OCI-LY1 (cell line): ENCODE data around the gene ITSN1.

Experiments used
- CTCF ChIP-seq: fragments of 200-600 bp; sonication (generic), shearing (Covaris generic); IDR thresholded peaks from 2 replicates; pipeline ENCODE4 v1.5.1; 2017; ENCODE audit warnings: mild to moderate bottlenecking, antibody characterized with exemption, low read length, moderate library complexity, mixed read lengths
- EZH2 ChIP-seq: fragments of 200-600 bp; sonication (generic), shearing (Covaris generic); IDR thresholded peaks from 2 replicates; pipeline ENCODE4 v1.8.0; 2017; ENCODE audit warnings: borderline replicate concordance, mixed run types, mild to moderate bottlenecking, antibody characterized with exemption, low read length, moderate library complexity, mixed read lengths

DNA sequence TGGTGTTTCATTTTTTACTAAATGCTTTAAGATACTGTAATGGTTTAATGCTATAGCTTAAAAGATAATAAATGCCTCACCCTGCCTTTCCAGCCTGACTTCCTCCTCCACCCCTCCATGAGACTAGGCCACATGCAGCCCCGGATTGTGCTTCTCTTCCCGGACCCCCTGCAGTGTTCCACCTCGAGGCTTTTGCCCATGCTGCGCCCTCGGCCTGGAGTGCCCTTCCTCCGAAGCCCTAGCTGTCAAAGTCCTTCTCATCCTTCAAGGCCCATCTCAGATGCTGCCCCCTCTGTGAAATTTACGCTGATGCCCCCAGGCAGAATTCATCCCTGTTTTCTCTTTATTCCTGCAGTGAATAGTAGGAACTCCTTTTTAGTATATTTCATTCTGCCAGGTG lies 174.8 kb downstream of the ITSN1 start:
- no peak for TF ChIP-seq CTCF
- no peak for TF ChIP-seq EZH2
